ENCODE results near the gene PTTG1IP.

GRCh38 chr21:44815852-44816628 lies 57.5 kb downstream of the PTTG1IP start:
- TF ChIP-seq CTCF (conservative IDR thresholded peaks at IDR 0.05; ENCODE audit: low read length) (no peak), EZH2phosphoT487 (IDR thresholded peaks at IDR 0.05; ENCODE audit: borderline replicate concordance, low read depth, low read length) (no peak)

Measured in OCI-LY7 (cell line).